Neutrophil (primary cell): ENCODE data around the gene CECR2.

Source experiments
- H3K27ac ChIP-seq: fragments of 200-600 bp; sonication (generic); 2 replicates; pipeline ENCODE4 v1.5.1; 2016; ENCODE audit warnings: mild to moderate bottlenecking, moderate library complexity
- H3K27me3 ChIP-seq: fragments of 200-600 bp; sonication (generic); 2 replicates; pipeline ENCODE4 v1.6.0; 2016; ENCODE audit warnings: mild to moderate bottlenecking
- H3K36me3 ChIP-seq: fragments of 200-600 bp; sonication (generic); 2 replicates; pipeline ENCODE4 v1.5.1; 2017
- H3K4me1 ChIP-seq, 2 experiments: fragments of 200-600 bp in 1 of 2; sonication (generic) in 1 of 2; 1 replicate in 1 of 2; 2 replicates in 1 of 2; pipeline versions ENCODE4 v1.5.1 to v1.6.1; 2013 to 2016; ENCODE audit warnings: low read depth in 1 of 2, low read length in 1 of 2, mild to moderate bottlenecking in 1 of 2, moderate library complexity in 1 of 2; ENCODE audit not compliant: control insufficient read depth in 1 of 2, insufficient read depth in 1 of 2
- H3K4me3 ChIP-seq, 2 experiments: fragments of 200-600 bp in 1 of 2; sonication (generic) in 1 of 2; 1 replicate in 1 of 2; 2 replicates in 1 of 2; pipeline ENCODE4 v1.5.1; 2013 to 2016; ENCODE audit warnings: low read depth in 1 of 2, low read length in 1 of 2, mild to moderate bottlenecking in 1 of 2, moderate library complexity in 1 of 2
- H3K9me3 ChIP-seq: fragments of 200-600 bp; sonication (generic); 2 replicates; pipeline ENCODE4 v1.5.1; 2016
- CTCF ChIP-seq: fragments of 200-600 bp; sonication (generic); IDR thresholded peaks from 2 replicates; pipeline ENCODE4 v1.5.1; 2016; ENCODE audit warnings: antibody characterized with exemption

The CECR2 gene

GRCh38 chr22:17541476-17541875 lies 172.2 kb downstream of the CECR2 start:
- H3K36me3 ChIP-seq = no peaks in the 10 kb centered on the region
- no peaks in the 10 kb centered on the region for H3K9me3 ChIP-seq
- TF ChIP-seq CTCF = no peak
- no peak overlapping the region for H3K4me3 ChIP-seq
- no peaks in the 10 kb centered on the region for H3K27me3 ChIP-seq
- no peaks in the 10 kb centered on the region for H3K4me1 ChIP-seq
- no peak overlapping the region for H3K27ac ChIP-seq

GRCh38 chr22:17542452-17542851 lies 173.2 kb downstream of the CECR2 start:
- Histone ChIP-seq H3K4me1 (no peaks in the 10 kb centered on the region), H3K4me3 (no peak overlapping the region), H3K9me3 (no peaks in the 10 kb centered on the region), H3K36me3 (no peaks in the 10 kb centered on the region), H3K27me3 (no peaks in the 10 kb centered on the region), H3K27ac (no peak overlapping the region)
- no peak for TF ChIP-seq CTCF

GRCh38 chr22:17548010-17548755 lies 178.9 kb downstream of the CECR2 start:
- H3K27me3 ChIP-seq = no peaks in the 10 kb centered on the region
- no peaks in the 10 kb centered on the region for H3K4me1 ChIP-seq
- H3K36me3 ChIP-seq = no peaks in the 10 kb centered on the region
- TF ChIP-seq CTCF = no peak
- no peak overlapping the region for H3K4me3 ChIP-seq
- H3K27ac ChIP-seq = no peak overlapping the region
- no peaks in the 10 kb centered on the region for H3K9me3 ChIP-seq

GRCh38 chr22:17548756-17549035 lies 179.4 kb downstream of the CECR2 start:
- TF ChIP-seq CTCF = no peak
- H3K4me1 ChIP-seq = no peaks in the 10 kb centered on the region
- no peaks in the 10 kb centered on the region for H3K36me3 ChIP-seq
- H3K9me3 ChIP-seq = no peaks in the 10 kb centered on the region
- no peaks in the 10 kb centered on the region for H3K27me3 ChIP-seq
- H3K4me3 ChIP-seq = no peak overlapping the region
- no peak overlapping the region for H3K27ac ChIP-seq

GRCh38 chr22:17549183-17549582 lies 179.9 kb downstream of the CECR2 start:
- Histone ChIP-seq H3K27ac (no peak overlapping the region), H3K4me3 (no peak overlapping the region), H3K4me1 (no peaks in the 10 kb centered on the region), H3K9me3 (no peaks in the 10 kb centered on the region), H3K36me3 (no peaks in the 10 kb centered on the region), H3K27me3 (no peaks in the 10 kb centered on the region)
- TF ChIP-seq CTCF = no peak

GRCh38 chr22:17549655-17550054 lies 180.4 kb downstream of the CECR2 start:
- no peak for TF ChIP-seq CTCF
- Histone ChIP-seq H3K4me1 (no peaks in the 10 kb centered on the region), H3K36me3 (no peaks in the 10 kb centered on the region), H3K27me3 (no peaks in the 10 kb centered on the region), H3K4me3 (no peak overlapping the region), H3K27ac (no peak overlapping the region), H3K9me3 (no peaks in the 10 kb centered on the region)
